Measurements from ENCODE around the gene KRT27.

- no peak for TF ChIP-seq CTCF (IDR thresholded peaks at IDR 0.05 in 2 of 3, conservative IDR thresholded peaks at IDR 0.05 in 1 of 3; ENCODE audit: borderline replicate concordance in 1 of 3, insufficient read depth in 1 of 3, low read depth in 2 of 3, low read length in 2 of 3)
- TF ChIP-seq POLR2AphosphoS5 (IDR thresholded peaks at IDR 0.05; ENCODE audit: low read depth, low read length) = no peak
- TF ChIP-seq POLR2A (IDR thresholded peaks at IDR 0.05; ENCODE audit: borderline replicate concordance, extremely low read depth, insufficient read depth, insufficient read length) = no peak
- TF ChIP-seq YY1 (IDR thresholded peaks at IDR 0.05; ENCODE audit: extremely low read depth, insufficient replicate concordance, low read depth, low read length) = no peak
- no peak for TF ChIP-seq EZH2 (IDR thresholded peaks at IDR 0.05)
- no peak for TF ChIP-seq MAX (IDR thresholded peaks at IDR 0.05)
- TF ChIP-seq REST (IDR thresholded peaks at IDR 0.05; ENCODE audit: low read depth) = no peak
- no peak for TF ChIP-seq ZNF274 (IDR thresholded peaks at IDR 0.05; ENCODE audit: low read depth, low read length)
- TF ChIP-seq SIN3A (IDR thresholded peaks at IDR 0.05; ENCODE audit: low read depth) = no peak
- no peak for TF ChIP-seq RAD21 (IDR thresholded peaks at IDR 0.05; ENCODE audit: low read depth)
- no peak for TF ChIP-seq CEBPB (IDR thresholded peaks at IDR 0.05; ENCODE audit: low read depth)
- TF ChIP-seq EGR1 (IDR thresholded peaks at IDR 0.05; ENCODE audit: low read depth) = no peak
- no peak for TF ChIP-seq ZBTB33 (IDR thresholded peaks at IDR 0.05; ENCODE audit: extremely low read depth, insufficient replicate concordance, low read length)
These were observed 51.4 kb downstream of the KRT27 start for GRCh38 chr17:40730970-40731369.

All from HCT116 (cell line).